Measurements from ENCODE around the gene SLC26A1. TPM values are rescaled to one million over a fixed set of nuclear protein-coding genes. Genes with fewer than 3 reads are reported as not detected.

The SLC26A1 gene
- total RNA-seq, 3 donors from 2014 or later = 0.33 to 0.48 (median 0.44) TPM

GRCh38 chr4:971666-972500 is 21.3 kb downstream of the SLC26A1 start:
- no peak for DNase-seq (ENCODE audit: low spot score in 2 of 2)
- H3K27me3 ChIP-seq = no peaks in the 10 kb centered on the region
- peaks cover 16% of the 10 kb centered on the region in 2 donors for H3K4me1 ChIP-seq
- TF ChIP-seq POLR2AphosphoS5 (IDR thresholded peaks at IDR 0.05) (no peak), POLR2A (IDR thresholded peaks at IDR 0.05) (no peak), CTCF (IDR thresholded peaks at IDR 0.05) (no peak)
- no peaks in the 10 kb centered on the region for H3K36me3 ChIP-seq
- intact Hi-C loops (cut with DNase I; ENCODE audit: low total_unique reads) = no loop called here
- no peaks in the 10 kb centered on the region for H3K9me3 ChIP-seq
- H3K4me3 ChIP-seq = peak overlapping the region; percentile 82 to 97 (median 84)
- H3K27ac ChIP-seq = no peak overlapping the region

GRCh38 chr4:970854-971520 is 22.2 kb downstream of the SLC26A1 start:
- intact Hi-C loops (cut with DNase I; ENCODE audit: low total_unique reads) = no loop called here
- Histone ChIP-seq H3K4me1 (peaks cover 16% of the 10 kb centered on the region in 2 donors), H3K27me3 (no peaks in the 10 kb centered on the region), H3K9me3 (no peaks in the 10 kb centered on the region), H3K27ac (no peak overlapping the region), H3K36me3 (no peaks in the 10 kb centered on the region), H3K4me3 (no peak overlapping the region)
- DNase-seq (ENCODE audit: low spot score in 2 of 2) = no peak
- TF ChIP-seq CTCF (IDR thresholded peaks at IDR 0.05) (no peak), POLR2AphosphoS5 (IDR thresholded peaks at IDR 0.05) (no peak)

- H3K36me3 ChIP-seq = no peaks in the 10 kb centered on the region
- no peak overlapping the region for H3K27ac ChIP-seq
- H3K9me3 ChIP-seq = no peaks in the 10 kb centered on the region
- peaks cover 16% of the 10 kb centered on the region in 2 donors for H3K4me1 ChIP-seq
- no peak for TF ChIP-seq CTCF (IDR thresholded peaks at IDR 0.05)
- no peak for TF ChIP-seq POLR2AphosphoS5 (IDR thresholded peaks at IDR 0.05)
- TF ChIP-seq POLR2A (IDR thresholded peaks at IDR 0.05) = no peak
- H3K27me3 ChIP-seq = no peaks in the 10 kb centered on the region
- H3K4me3 ChIP-seq = no peak overlapping the region
- no peak for DNase-seq (ENCODE audit: low spot score in 2 of 2)
- intact Hi-C loops (cut with DNase I; ENCODE audit: low total_unique reads) = no loop called here
Measured at GRCh38 chr4:970046-970745, 23.0 kb downstream of the SLC26A1 start.

- Histone ChIP-seq H3K27me3 (no peaks in the 10 kb centered on the region), H3K9me3 (no peaks in the 10 kb centered on the region), H3K4me1 (peaks cover 16% of the 10 kb centered on the region in 2 donors), H3K4me3 (no peak overlapping the region), H3K36me3 (no peaks in the 10 kb centered on the region), H3K27ac (no peak overlapping the region)
- no peak for DNase-seq (ENCODE audit: low spot score in 2 of 2)
- TF ChIP-seq CTCF (IDR thresholded peaks at IDR 0.05) (no peak), POLR2AphosphoS5 (IDR thresholded peaks at IDR 0.05) (no peak), POLR2A (IDR thresholded peaks at IDR 0.05) (no peak)
- intact Hi-C loops (cut with DNase I; ENCODE audit: low total_unique reads) = no loop called here
Measured at GRCh38 chr4:968621-969394, 24.4 kb downstream of the SLC26A1 start.
